DOHH2 (cell line): ENCODE data around the gene DUSP8.
"Not testable (repeated sequence)": the region's sequence is repeated elsewhere in the genome, so short reads cannot be mapped to it uniquely, and the experiment has no call there.

ENCODE experiments used
- CTCF ChIP-seq: fragments of 200-600 bp; sonication (generic); IDR thresholded peaks from one replicate; pipeline ENCODE4 v1.5.1; 2014; ENCODE audit warnings: antibody characterized with exemption, mild to moderate bottlenecking, low read depth, low read length; ENCODE audit not compliant: poor library complexity, severe bottlenecking
- EZH2phosphoT487 ChIP-seq: fragments of 200-600 bp; sonication (generic); IDR thresholded peaks from 2 replicates; pipeline ENCODE4 v1.6.1; 2017; ENCODE audit warnings: borderline replicate concordance, mild to moderate bottlenecking, antibody characterized with exemption, low read length, moderate library complexity, mixed read lengths

GRCh38 chr11:1601663-1602062 is 29.6 kb upstream of the DUSP8 start:
- not testable (repeated sequence) for TF ChIP-seq CTCF, EZH2phosphoT487
